ENCODE measurements around the gene KRT3.
"Not testable (repeated sequence)": the region's sequence is repeated elsewhere in the genome, so short reads cannot be mapped to it uniquely, and the experiment has no call there.

KRT3 gene

GRCh38 chr12:52777566-52777965 is 18.4 kb downstream of the KRT3 start:
- DNase-seq: no peak

GRCh38 chr12:52776913-52777395 is 19.0 kb downstream of the KRT3 start, which contains the start of gene KRT76:
TSS of gene KRT76 (minus strand) at chr12:52777345. CDS start at chr12:52777291, 54 bp downstream.
- DNase-seq: no peak

- DNase-seq: no peak
Observed at GRCh38 chr12:52776435-52776834, 19.5 kb downstream of the KRT3 start.

- peak; percentile 88 for DNase-seq
Observed at GRCh38 chr12:52774629-52775250, 21.2 kb downstream of the KRT3 start.

GRCh38 chr12:52772772-52773171 is 23.1 kb downstream of the KRT3 start:
- DNase-seq: no peak

GRCh38 chr12:52772188-52772587 is 23.7 kb downstream of the KRT3 start:
- DNase-seq: no peak

- DNase-seq: no peak
Observed at GRCh38 chr12:52771505-52771904, 24.4 kb downstream of the KRT3 start.

GRCh38 chr12:52771088-52771487 is 24.8 kb downstream of the KRT3 start:
- DNase-seq: no peak

- no peak for DNase-seq
Observed at GRCh38 chr12:52769946-52770345, 26.0 kb downstream of the KRT3 start.

GRCh38 chr12:52769354-52769753 is 26.6 kb downstream of the KRT3 start:
- DNase-seq: no peak

GRCh38 chr12:52768479-52769200 is 27.3 kb downstream of the KRT3 start:
- no peak for DNase-seq

GRCh38 chr12:52767427-52767826 is 28.5 kb downstream of the KRT3 start:
- DNase-seq: no peak

- no peak for DNase-seq
Observed at GRCh38 chr12:52767020-52767379, 28.9 kb downstream of the KRT3 start.

- DNase-seq: no peak
Observed at GRCh38 chr12:52766351-52767019, 29.4 kb downstream of the KRT3 start.

GRCh38 chr12:52765702-52766101 is 30.2 kb downstream of the KRT3 start:
- no peak for DNase-seq

GRCh38 chr12:52763991-52764390 is 31.9 kb downstream of the KRT3 start:
- DNase-seq: no peak

GRCh38 chr12:52763036-52763659 is 32.8 kb downstream of the KRT3 start:
- no peak for DNase-seq

GRCh38 chr12:52761802-52762201 is 34.1 kb downstream of the KRT3 start:
- no peak for DNase-seq

- DNase-seq: not testable (repeated sequence)
Observed at GRCh38 chr12:52761218-52761617, 34.7 kb downstream of the KRT3 start.

- no peak for DNase-seq
Observed at GRCh38 chr12:52760623-52761022, 35.3 kb downstream of the KRT3 start.

GRCh38 chr12:52759695-52760094 is 36.2 kb downstream of the KRT3 start:
- no peak for DNase-seq

GRCh38 chr12:52759218-52759617 is 36.7 kb downstream of the KRT3 start:
- DNase-seq: no peak

GRCh38 chr12:52757449-52758176 is 38.3 kb downstream of the KRT3 start:
- no peak for DNase-seq

Measured in NCI-H226 (cell line).